CD4-positive, alpha-beta T cell treated with Interleukin-12 subunit alpha and Interleukin-12 subunit beta, for 1 hour (primary cell): ENCODE measurements around the gene GID4.
A peak's percentile ranks its signal among the peaks of the same experiment; 100 is the strongest.
"Not testable (repeated sequence)": the region's sequence is repeated elsewhere in the genome, so short reads cannot be mapped to it uniquely, and the experiment has no call there.

Experiments used
- DNase-seq: peaks from one replicate; pipeline ENCODE4 v3.0.0-alpha.2; 2020

The GID4 gene

DNA sequence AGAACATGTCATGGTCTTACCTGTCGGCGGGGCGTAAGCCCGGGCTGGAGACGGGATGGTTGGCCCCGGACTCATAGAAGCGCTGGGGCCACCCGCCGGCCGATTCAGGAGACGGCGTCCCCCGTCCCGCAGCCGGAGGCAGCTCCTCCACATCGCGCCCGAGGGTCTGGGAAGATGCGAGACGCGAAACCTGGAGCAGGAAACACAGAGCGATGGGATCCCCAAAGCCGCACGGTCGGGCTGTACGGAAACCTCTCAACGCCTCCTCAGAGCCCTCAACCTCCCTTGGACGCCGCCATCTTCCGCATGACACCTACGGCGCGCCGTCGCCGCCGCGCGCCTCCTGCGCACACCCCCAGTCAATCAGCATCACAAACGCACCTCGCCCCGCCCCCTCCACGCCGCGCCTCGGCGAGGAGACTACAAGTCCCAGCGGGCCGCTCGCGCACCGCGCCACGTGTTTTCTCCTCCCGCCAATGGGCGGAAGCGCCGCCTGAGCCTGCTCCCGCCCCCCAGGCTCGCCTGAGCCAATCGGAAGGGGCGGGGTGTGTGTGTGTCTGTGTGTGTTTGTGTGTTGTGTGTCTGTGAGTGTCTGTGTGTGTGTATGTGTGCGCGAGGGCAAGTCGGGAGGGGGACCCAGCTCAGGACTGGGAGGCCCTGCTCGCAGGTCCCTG is at the start of gene GID4, which contains the start of gene ATPAF2:
Gene GID4, plus strand, starts transcription at position 548 of the 674 bp plus-strand sequence. Its CDS starts 57 bp downstream, at position 605.
Gene ATPAF2, minus strand, starts transcription at position 308 of the 674 bp plus-strand sequence. Its CDS starts 155 bp downstream, at position 153.
- DNase-seq, result peak; percentile 100

DNA sequence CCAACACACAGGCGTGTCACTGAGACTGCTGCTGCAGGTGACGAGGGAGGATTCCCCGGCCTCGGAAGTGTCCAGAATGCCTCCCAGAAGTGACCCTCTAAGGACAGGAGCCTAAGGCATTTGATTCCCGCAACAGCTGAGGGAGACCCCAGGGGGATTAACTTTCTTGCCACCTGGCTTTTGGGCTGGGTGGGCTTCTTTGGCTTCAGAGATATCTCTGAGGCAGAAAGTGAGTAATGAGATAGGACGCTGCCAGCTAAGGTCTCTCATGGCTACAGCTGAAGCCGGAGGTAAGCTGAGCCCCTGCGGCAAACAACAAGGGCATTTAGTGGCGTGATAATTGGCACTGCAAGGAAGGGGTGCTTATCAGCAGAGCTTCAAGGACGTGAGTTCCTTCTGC is 49.6 kb upstream of the GID4 start:
- DNase-seq, result no peak

DNA sequence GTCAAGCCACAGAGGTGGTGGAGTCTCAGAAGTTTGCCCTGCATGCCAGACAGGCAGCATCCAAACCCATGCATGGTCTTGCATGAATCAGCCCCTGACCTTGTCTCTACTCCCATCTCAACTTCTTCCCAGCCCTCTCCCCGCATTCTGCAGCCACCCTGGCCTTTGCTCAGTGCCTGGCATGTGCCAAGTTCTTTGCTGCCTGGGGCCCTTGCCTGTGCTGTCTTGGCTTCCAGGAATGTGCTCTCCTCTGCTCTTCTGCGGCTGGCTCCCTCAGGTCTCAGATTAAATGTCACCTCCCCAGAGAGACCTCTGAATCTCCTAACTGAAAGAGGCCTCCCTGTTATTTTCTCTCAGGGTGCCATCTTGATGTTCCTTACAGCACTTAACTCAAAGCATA is 48.9 kb upstream of the GID4 start:
- no peak for DNase-seq

DNA sequence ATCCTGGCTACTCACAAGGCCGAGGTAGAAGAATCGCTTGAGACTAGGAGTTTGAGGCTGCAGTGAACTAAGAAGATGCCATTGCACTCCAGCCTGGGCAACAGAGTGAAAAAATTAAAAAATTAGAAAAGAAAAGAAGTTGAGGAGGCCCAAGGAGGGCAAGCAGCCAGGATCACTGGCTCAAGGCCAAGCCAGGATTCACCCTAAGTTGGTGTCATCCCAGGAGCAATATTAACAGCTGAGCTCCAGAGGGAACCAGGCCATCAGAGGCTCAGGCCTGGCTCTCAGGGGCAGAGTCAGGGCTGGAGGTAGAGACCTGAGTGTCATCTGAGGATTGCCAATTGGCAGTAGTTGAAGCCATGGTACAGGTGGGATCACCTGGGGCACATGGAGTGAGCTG is 45.8 kb upstream of the GID4 start:
- no peak for DNase-seq

DNA sequence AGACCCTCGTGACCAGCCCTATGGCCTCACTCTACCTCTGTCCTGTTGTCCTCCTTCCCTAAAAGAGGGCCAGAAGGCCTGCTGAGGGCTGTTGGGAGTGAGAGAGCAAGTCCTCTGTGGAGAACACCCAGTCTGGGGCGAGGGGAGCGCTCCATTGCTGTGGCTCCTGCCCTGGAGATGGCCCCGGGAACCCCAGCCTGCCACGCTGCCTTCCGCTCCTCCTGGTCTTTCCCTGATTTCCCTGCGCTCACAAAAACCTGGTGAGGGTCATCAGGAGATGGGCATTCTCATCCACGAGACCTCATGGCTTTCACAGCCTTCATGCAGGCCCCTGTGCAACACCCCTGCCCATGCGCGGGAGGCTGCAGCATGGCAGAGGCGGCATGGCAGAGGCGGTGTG is 45.4 kb upstream of the GID4 start:
- DNase-seq, result no peak

DNA sequence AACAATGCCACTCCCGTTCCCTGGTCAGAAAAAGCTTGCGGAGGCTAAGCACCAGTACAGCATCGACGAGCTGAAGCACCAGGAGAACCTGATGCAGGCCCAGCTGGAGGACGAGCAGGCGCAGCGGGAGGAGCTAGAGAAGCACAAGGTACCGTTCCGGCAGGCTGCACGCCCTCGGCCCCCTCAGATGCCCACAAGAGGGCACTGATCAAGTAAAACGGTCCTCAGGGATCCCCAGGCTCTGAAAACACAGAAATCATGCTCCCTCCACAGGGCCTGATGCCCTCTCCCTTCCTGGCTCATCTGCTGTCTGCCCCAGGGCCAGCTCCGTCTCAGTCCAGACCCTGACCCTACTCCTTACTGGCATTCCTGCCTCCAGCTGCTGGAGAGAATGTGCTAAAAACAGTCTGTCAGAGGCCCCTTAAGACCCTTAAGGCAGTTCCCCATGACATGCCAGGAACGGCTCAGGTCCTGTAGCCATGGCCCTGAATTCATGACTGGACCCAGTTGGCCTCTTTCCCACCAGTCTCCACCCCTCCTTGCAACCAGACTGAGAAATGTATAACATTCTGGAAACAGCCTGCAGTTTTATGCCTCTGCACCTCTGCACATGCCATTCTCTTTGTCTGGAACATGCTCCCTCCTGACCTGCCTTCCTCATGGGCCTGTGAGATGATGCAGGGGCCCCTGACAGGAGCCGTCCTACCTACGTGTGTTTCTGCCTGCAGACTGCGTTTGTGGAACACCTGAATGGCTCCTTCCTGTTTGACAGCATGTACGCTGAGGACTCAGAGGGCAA is 44.7 kb upstream of the GID4 start:
- peak; percentile 10 for DNase-seq

DNA sequence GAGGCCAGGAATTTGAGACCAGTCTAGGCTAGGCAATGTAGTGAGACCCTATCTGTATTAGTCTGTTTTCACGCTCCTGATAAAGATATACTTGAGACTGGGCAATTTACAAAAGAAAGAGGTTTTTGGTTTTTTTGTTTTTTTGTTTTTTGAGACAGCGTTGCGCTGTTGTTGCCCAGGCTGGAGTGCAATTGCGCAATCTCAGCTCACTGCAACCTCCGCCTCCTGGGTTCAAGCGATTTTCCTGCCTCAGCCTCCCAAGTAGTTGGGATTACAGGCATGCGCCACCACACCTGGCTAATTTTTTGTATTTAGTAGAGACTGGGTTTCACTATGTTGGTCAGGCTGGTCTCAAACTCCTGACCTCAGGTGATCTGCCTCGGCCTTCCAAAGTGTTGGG is 43.3 kb upstream of the GID4 start:
- not testable (repeated sequence) for DNase-seq

DNA sequence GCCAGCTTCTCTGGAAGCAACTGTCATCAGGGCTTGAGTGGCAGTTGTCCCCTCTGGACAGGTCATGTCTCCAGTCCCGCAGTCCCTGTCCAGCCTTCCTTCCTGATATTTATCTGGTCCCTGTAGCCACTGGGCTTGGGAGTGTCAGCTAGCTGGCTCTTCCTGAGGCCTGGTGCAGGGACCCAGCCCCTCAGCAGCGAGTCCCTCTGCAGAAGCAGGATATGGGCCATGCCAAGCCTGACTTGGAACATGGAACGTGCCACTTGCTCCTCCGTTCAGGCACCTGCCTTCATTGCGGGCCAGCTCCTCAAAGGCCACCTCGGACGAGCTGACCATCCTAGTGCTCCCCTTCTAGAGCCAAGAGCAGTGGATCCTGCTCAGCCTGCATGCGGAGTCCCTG is 40.3 kb upstream of the GID4 start:
- DNase-seq, result no peak

DNA sequence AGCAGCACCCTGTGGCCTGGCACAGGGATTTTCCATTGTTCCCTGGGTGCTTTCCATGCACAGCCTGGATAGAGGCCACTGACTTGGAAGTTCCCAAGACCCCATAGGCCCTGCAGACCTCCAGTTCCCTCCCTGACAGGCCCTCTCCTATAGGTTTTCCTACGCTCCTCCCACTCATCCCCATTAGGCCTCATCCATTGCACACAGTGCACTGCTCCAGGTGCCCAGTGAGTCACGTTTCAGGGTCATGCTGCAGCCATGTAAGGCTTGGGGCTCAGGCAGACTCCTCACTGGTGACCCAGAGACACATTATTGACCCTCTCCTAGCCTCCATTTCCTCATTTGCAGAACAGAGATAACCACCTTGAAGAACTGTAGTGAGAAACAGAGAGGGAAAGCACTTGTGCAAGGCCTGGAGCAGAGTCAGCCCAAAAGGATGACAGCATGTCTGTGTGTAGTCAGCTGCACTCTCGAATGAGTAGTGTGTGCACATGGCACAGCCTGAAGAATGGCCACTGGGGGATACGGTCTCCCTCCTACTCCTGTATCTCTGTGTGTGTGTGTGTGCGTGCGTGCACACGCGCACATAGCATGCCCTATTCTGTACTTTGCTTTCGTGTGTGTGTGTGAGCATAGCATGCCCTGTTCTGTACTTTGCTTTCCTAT is 39.7 kb upstream of the GID4 start:
- DNase-seq, result no peak

DNA sequence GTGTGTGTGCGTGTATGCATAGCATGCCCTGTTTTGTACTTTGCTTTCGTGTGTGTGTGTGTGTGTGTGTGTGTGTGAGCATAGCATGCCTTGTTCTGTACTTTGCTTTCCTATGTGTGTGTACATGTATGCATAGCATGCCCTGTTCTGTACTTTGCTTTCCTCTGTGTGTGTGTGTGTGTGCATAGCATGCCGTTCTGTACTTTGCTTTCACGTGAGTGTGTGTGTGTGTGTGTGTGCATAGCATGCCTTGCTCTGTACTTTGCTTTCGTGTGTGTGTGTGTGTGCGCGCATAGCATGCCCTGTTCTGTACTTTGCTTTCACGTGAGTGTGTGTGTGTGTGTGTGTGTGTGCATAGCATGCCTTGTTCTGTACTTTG is 39.2 kb upstream of the GID4 start:
- no peak for DNase-seq

DNA sequence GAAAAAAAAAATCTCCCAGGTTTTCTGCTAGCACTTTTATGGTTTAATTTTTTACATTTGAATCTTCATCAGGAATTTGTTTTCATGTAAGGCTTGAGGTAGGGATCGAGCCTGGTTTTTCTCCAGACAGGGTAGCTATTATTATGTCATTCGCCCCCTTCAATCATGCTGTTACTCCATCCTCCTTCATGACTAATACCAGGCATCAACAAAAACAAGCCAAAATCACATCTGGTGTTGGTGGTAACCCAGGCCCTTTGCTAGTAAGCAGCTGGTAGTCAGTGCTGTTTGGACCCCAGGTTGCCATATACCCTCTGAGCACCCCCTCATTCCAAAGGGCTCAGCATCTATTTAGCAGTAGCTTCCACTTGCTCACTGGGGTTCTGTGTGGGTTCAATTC is 37.0 kb upstream of the GID4 start:
- DNase-seq, result no peak

DNA sequence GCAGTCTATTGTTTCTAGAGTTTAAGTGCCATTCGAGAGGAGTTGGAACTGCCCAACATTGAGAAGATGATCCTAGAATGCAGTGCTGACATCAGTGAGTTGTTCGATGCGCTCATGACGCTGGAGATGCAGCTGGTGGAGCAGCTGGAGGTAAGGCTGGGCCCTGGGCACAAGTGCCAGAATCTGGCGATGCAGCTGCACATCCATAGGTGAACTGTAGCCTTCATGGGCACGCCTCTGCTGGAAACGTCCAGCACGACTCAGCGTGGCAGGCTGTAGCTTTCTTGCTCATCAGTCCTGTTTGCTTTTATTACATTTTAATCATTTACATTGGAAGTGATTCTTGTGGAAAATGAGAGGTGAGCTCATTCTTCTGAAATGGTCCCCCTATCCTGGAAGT is 34.9 kb upstream of the GID4 start:
- DNase-seq, result no peak

DNA sequence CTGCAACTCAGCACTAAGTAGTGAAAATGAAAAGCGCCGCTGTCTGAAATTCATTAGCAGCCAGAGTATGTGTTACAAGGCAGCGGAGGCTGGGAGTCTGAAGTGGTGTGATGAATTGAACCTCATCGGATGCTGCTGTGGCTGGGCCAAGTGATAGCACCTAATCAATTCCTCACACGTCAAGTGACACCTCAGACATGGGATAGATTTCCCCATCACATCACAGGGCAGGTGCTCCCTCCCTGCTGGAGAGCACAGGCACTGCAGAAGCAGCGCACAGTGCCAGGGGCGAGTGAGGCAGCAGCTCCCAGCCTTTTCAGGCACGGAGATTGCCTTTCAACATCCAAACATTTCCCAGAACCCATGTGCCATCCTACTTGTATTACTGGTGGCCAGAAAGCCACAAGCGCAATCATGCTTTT is 34.3 kb upstream of the GID4 start:
- no peak for DNase-seq

DNA sequence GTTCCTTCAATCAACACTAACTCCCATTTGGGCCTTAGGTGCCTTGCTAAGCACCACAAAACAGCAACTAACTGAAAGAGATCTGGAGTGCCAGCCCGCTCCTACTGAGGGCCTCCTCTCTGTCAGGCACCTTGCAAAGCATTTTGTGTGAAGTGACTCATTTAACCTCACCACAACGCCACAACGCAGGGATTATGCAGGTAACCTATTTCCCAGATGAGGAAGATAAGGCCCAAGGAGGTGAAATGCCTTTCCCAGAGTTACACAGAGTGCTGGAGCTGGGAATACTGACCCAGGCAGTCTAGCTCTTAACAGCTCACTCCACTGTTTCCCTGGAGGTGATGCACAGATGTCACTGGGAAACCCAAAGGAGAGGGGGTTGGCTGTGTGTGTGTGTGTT is 33.7 kb upstream of the GID4 start:
- no peak for DNase-seq

DNA sequence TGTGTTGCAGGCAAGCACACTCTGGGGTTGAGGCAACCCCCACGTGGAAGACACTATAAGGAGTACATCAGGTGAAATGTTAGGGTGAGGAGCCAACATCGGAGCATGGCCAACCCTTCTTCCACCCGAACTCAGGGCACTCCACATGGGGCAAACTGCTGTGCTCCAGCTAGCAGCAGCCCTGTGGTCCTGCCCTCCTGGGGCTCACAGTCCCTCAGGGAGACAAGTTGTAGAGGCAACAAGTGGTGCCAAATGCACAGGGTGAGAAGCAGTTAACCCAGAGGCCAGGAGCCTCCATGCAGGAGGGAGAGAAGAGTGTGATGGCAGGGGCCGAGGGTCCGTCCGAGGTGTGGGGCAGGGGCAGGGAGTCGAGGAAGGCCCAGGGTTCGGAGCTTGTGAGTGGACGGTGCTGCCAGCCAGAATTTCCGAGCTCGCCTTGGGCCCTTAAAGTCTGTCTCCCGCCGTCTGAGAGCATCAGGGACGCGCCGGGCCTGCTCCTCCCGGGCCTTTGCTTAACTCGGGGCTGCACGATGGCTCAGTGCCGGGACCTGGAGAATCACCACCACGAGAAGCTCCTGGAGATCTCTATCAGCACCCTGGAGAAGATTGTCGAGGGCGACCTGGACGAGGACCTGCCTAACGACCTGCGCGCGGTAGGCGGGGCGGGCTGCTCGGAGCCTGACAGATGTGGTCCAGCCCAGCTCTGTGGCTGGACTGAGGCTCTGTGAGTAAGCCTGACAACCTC is 32.5 kb upstream of the GID4 start:
- DNase-seq, result no peak

DNA sequence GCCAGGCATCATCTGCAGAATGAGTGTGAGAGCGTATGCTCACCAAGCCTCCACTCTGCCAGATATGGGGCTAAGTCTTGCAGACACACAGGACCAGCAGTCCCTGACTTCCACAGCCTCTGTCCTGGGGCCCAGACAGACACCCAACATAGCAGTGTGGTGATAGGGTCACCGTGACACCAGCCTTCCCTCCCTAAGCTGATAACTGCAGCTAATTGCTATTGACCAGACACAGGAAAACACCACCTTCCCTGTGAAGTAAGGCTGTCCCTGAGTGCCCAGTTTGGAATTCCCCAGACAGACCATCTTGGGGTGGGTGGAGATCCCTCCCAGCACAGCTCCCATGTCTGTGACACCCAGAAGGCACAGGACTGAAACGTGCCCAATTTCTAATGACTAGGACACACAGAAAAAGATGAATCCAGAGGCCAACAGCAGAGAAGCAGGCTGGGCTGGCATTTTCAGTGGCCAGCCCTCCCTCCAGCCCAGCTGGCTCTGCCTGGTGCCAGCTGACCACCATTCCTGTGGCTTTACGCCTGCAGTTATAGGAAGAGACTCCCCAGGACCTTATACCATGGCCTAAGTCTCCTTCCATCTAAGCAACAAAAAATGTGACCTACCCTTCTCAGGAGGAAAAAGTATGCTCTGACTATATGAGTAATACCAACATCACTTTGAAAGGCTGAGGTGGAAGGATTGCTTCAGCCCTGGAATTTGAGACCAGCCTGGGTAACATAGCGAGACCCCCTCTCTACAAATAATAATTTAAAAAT is 30.5 kb upstream of the GID4 start:
- no peak for DNase-seq

DNA sequence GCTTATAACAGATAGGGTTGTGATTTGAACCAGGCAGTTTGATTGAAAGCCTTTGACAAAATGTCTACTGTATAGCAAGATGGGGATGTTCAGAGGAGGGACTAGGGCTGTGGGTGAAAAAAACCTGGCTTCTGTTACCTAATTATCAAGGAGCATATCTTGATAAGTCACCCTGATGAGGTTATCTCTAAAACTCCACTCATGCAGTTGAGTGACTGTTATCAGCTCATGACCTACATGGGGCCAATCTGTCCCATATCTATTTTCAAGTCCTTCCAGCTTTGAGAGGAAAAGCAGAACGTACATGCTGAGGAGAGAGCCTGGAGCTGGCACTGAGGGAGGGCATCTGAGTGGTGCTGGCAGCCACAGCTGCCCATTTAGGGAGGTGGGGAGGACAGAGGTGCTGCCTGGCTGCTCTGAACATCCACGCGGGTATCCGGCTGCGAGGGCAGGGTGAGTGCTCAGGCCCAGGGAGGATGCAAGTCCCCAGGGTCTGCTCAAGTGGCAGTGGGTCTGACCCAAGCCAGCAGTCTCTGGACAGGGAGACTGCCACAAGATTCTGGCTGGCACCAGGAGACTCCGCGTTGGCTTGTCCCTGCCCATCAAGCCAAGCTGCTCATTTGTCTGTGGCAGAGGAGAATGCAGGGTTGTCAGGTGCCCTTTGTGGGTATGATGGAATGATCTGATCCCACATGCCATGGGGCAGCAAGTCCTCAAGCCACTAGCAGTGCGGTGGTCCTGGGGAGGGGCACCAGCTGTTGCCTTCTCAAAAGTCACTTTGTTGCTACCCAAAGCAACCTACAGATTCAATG is 29.4 kb upstream of the GID4 start:
- no peak for DNase-seq

DNA sequence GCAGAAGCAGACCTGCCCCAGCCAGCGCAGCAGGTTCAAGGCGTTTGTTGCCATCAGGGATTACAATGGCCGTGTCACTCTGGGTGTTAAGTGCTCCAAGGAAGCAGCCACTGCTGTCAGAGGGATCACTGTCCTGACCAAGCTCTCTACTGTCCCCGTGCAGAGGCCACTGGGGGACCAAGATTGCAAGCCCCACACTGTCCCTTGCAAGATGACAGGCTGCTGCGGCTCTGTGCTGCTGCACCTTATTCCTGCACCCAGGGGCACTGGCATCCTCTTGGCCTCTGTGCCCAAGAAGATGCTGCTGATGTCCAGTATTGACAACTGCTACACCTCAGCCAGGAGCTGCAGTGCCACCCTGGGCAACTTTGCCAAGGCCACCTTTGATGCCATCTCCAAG is 27.9 kb upstream of the GID4 start:
- no peak for DNase-seq

DNA sequence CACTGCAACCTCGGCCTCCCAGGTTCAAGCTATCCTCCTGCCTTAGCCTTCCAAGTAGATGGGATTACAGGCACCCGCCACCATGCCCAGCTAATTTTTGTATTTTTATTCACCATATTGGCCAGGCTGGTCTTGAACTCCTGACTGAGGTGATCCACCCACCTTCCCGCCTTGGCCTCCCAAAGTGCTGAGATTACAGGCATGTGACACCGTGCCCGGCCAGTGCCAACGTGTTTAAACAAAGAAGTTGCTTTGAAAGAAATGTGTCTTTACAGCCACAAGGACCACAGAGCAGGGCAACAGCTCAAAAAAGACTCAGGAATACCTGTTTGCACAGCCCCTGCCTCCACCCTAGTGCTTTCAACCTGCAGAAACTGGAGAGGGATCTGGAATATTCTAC is 25.2 kb upstream of the GID4 start:
- no peak for DNase-seq

DNA sequence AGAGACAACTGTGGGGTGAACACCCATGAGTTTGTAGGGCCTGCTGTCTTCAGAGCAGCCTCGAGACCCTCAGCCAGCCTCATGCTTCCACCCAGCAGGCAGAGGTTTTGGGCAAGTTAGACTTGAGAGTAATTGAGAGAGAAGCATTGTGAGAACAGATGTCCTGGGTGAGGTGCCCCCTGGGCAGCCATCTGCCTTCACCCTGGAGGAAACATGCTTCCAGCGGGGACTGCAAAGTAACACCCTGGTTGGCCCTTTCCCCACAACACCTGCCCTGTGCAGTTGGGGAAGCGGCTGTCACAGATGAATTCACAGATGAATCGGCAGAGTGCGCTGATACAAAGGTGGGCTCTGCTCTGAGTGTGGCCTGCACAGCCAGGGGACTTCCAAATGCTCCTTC is 23.6 kb upstream of the GID4 start:
- no peak for DNase-seq

DNA sequence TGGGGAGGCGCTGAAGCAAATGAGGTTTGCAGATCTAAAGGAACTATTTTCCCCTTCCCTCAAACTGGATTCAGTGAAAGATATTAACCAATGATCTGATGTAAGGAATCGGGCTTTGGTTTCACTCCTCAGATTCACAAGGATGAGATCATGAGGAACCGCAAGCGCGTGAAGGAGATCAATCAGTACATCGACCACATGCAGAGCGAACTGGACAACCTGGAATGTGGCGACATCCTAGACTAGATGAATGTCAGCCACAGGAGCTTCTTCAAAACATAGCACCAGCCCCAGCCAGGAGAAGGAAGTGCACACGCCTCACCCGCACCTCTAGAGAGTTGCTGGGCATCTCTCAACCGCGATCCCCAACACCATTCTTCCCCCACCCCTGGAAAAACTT is 22.8 kb upstream of the GID4 start:
- DNase-seq, result no peak

DNA sequence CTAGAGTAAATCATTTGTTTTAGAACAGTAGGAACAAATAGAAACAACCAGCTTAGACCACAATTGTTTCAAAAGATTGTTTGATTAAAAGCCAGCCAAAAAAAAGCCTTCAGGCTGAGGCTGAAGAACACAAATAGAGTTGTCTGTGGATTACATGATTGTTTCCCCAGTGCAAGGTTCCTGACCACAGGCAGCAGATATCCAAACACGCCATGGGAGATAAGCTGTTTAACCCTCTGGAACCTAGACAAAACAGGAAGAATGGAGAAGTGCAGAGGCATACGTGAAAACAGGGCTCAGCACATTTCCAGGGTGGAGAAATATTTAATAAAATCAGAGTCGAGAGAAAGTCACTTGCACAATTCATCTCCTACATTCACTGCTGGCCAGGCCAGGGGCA is 21.2 kb upstream of the GID4 start:
- DNase-seq, result no peak
